ENCODE data around the gene KCNH1. TPM values are rescaled to one million over a fixed set of nuclear protein-coding genes. Genes with fewer than 3 reads are reported as not detected.

KCNH1 gene
- total RNA-seq, 4 donors from 2014 or later, result 0.29 to 0.67 (median 0.38) TPM

GRCh38 chr1:210726621-210727020 lies 407.3 kb downstream of the KCNH1 start:
- Histone ChIP-seq H3K4me1 (no peaks in the 10 kb centered on the region), H3K36me3 (no peaks in the 10 kb centered on the region), H3K27ac (no peak overlapping the region), H3K27me3 (no peaks in the 10 kb centered on the region), H3K9me3 (no peaks in the 10 kb centered on the region), H3K4me3 (no peak overlapping the region)
- no peak for TF ChIP-seq POLR2A (IDR thresholded peaks at IDR 0.05)
- TF ChIP-seq, protein P1, sequence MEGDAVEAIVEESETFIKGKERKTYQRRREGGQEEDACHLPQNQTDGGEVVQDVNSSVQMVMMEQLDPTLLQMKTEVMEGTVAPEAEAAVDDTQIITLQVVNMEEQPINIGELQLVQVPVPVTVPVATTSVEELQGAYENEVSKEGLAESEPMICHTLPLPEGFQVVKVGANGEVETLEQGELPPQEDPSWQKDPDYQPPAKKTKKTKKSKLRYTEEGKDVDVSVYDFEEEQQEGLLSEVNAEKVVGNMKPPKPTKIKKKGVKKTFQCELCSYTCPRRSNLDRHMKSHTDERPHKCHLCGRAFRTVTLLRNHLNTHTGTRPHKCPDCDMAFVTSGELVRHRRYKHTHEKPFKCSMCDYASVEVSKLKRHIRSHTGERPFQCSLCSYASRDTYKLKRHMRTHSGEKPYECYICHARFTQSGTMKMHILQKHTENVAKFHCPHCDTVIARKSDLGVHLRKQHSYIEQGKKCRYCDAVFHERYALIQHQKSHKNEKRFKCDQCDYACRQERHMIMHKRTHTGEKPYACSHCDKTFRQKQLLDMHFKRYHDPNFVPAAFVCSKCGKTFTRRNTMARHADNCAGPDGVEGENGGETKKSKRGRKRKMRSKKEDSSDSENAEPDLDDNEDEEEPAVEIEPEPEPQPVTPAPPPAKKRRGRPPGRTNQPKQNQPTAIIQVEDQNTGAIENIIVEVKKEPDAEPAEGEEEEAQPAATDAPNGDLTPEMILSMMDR (IDR thresholded peaks at IDR 0.05 in 4 of 5, conservative IDR thresholded peaks at IDR 0.05 in 1 of 5), result no peak
- intact Hi-C loops (cut with DNase I; ENCODE audit: low total_unique reads), result no loop called here
- DNase-seq, result no peak
- no peak for ATAC-seq
- in situ Hi-C loops (cut with MboI; ENCODE audit: low sequenced_read_pairs in 4 of 4), result no loop called here

DNA sequence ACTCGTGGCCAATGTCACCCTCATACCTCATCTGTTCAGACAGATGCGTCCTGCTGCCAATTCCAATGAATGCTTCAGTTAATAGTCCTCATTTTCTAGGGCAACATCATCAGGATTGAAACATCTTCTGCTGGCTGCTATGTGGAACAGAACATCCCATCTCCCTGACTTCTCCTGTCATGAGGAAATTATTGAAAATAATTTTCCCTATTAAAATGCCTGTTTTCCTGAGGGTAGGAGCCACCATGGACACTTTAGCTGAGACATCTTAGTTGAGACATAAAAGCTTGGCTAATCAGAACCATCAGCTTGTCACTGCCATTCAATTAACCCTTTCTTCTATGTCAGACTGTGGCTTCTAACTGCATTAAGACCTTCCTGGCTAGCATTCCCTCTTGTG lies 409.2 kb downstream of the KCNH1 start:
- Histone ChIP-seq H3K4me1 (no peaks in the 10 kb centered on the region), H3K27ac (no peak overlapping the region), H3K4me3 (no peak overlapping the region), H3K36me3 (no peaks in the 10 kb centered on the region), H3K9me3 (no peaks in the 10 kb centered on the region), H3K27me3 (no peaks in the 10 kb centered on the region)
- no peak for TF ChIP-seq POLR2A (IDR thresholded peaks at IDR 0.05)
- TF ChIP-seq, protein P1 (IDR thresholded peaks at IDR 0.05 in 4 of 5, conservative IDR thresholded peaks at IDR 0.05 in 1 of 5), result no peak
- in situ Hi-C loops (cut with MboI; ENCODE audit: low sequenced_read_pairs in 4 of 4) (no loop called here), intact Hi-C loops (cut with DNase I; ENCODE audit: low total_unique reads) (no loop called here)
- DNase-seq (no peak), ATAC-seq (no peak)

DNA sequence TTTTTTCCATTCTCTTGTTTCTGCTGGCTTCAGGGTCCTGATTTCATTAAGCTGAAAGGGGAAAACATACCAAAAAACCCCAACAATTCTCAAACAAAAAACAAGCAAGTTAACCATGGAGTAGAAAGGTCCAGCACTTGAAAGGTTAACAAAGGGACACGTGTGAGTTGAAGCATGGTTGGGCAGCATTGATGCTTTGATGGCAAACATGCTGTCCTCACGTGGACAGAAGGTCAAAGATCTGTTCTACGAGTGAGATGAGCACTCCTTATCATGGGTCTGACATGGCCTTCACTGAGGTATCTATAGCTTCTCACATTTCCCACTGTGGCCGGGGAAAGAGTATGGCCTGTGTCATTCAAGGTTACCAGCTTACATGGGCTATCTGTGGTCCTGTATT lies 410.3 kb downstream of the KCNH1 start:
- intact Hi-C loops (cut with DNase I; ENCODE audit: low total_unique reads) (no loop called here), in situ Hi-C loops (cut with MboI; ENCODE audit: low sequenced_read_pairs in 4 of 4) (no loop called here)
- DNase-seq (no peak), ATAC-seq (no peak)
- Histone ChIP-seq H3K27me3 (no peaks in the 10 kb centered on the region), H3K9me3 (no peaks in the 10 kb centered on the region), H3K4me1 (no peaks in the 10 kb centered on the region), H3K4me3 (no peak overlapping the region), H3K36me3 (no peaks in the 10 kb centered on the region), H3K27ac (no peak overlapping the region)
- no peak for TF ChIP-seq POLR2A (IDR thresholded peaks at IDR 0.05)
- TF ChIP-seq, protein P1 (IDR thresholded peaks at IDR 0.05 in 4 of 5, conservative IDR thresholded peaks at IDR 0.05 in 1 of 5), result no peak

- in situ Hi-C loops (cut with MboI; ENCODE audit: low sequenced_read_pairs in 4 of 4) (no loop called here), intact Hi-C loops (cut with DNase I; ENCODE audit: low total_unique reads) (no loop called here)
- TF ChIP-seq, protein P1 (IDR thresholded peaks at IDR 0.05 in 4 of 5, conservative IDR thresholded peaks at IDR 0.05 in 1 of 5), result no peak
- no peak for TF ChIP-seq POLR2A (IDR thresholded peaks at IDR 0.05)
- Histone ChIP-seq H3K27ac (no peak overlapping the region), H3K4me1 (no peaks in the 10 kb centered on the region), H3K9me3 (no peaks in the 10 kb centered on the region), H3K36me3 (no peaks in the 10 kb centered on the region), H3K4me3 (no peak overlapping the region), H3K27me3 (no peaks in the 10 kb centered on the region)
- no peak for ATAC-seq
- DNase-seq, result no peak
Measured at GRCh38 chr1:210722410-210723081, 411.4 kb downstream of the KCNH1 start.

DNA sequence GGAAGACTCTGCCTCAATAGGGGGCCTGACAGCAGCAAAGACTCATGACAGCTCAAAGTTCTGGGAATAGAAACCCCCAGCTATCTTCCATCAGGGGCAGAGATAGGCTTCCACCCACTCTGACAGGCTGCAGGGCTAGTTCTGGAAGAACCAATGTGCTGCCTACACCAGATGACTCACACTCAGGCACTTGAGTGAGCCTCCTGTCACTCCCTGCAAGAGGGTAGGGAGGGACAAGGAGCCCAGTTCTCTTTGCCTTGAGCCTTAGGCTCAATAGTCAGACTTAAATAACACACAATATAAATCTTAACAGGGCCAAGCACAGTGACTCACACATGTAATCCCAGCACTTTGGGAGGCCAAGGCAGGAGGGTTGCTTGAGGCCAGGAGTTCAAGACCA lies 418.9 kb downstream of the KCNH1 start:
- no peak for TF ChIP-seq POLR2A (IDR thresholded peaks at IDR 0.05)
- TF ChIP-seq, protein P1 (IDR thresholded peaks at IDR 0.05 in 4 of 5, conservative IDR thresholded peaks at IDR 0.05 in 1 of 5), result no peak
- no peak for ATAC-seq
- no peak overlapping the region for H3K4me3 ChIP-seq

More for the DNA sequence above, 418.9 kb downstream of the KCNH1 start:
- intact Hi-C loops (cut with DNase I; ENCODE audit: low total_unique reads), result no loop called here
- Histone ChIP-seq H3K27ac (no peak overlapping the region), H3K27me3 (no peaks in the 10 kb centered on the region), H3K4me1 (no peaks in the 10 kb centered on the region), H3K36me3 (no peaks in the 10 kb centered on the region), H3K9me3 (no peaks in the 10 kb centered on the region)
- in situ Hi-C loops (cut with MboI; ENCODE audit: low sequenced_read_pairs in 4 of 4), result no loop called here
- no peak for DNase-seq
